ENCODE data around the gene KDM8.
A peak's percentile ranks its signal among the peaks of the same experiment; 100 is the strongest.

KDM8 gene

GRCh38 chr16:27223226-27223610, 19.9 kb downstream of the KDM8 start:
- no peak for DNase-seq (ENCODE audit: extremely low read depth, low read depth)
- TF ChIP-seq CTCF (IDR thresholded peaks at IDR 0.05; ENCODE audit: low read depth, low read length): peak; percentile 11

- DNase-seq (ENCODE audit: extremely low read depth, low read depth): no peak
- no peak for TF ChIP-seq CTCF (IDR thresholded peaks at IDR 0.05; ENCODE audit: low read depth, low read length)
These were observed 20.4 kb downstream of the KDM8 start for GRCh38 chr16:27223701-27224100.

DNA sequence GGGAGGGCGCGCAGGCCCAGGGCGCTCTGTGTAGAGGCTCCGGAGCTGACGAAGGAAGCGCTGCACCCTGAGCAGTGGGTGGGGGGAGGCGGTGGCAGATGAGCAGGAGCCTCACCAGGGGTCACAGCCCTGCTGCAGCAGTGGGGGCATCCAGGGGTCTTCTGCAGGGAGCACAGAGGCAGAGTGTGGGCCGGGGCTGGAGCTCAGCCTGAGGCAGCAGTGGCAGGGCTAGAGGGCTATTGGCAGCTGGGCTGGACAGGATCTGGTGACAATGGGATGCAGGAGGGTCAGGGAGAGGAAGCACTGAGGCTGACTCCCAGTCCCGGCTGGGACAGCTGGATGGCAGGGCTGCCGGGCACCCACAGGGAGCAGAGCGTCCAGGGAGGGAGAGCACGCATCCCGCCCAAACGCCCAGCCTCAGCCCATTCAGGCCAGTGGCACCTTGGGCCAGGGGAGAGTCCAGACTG, 21.0 kb downstream of the KDM8 start:
- no peak for TF ChIP-seq CTCF (IDR thresholded peaks at IDR 0.05; ENCODE audit: low read depth, low read length)
- no peak for DNase-seq (ENCODE audit: extremely low read depth, low read depth)

- no peak for DNase-seq (ENCODE audit: extremely low read depth, low read depth)
- TF ChIP-seq CTCF (IDR thresholded peaks at IDR 0.05; ENCODE audit: low read depth, low read length): no peak
These were observed 21.5 kb downstream of the KDM8 start for GRCh38 chr16:27224741-27225300.

- no peak for DNase-seq (ENCODE audit: extremely low read depth, low read depth)
- TF ChIP-seq CTCF (IDR thresholded peaks at IDR 0.05; ENCODE audit: low read depth, low read length): no peak
These were observed 22.4 kb downstream of the KDM8 start for GRCh38 chr16:27225536-27226360.

DNA sequence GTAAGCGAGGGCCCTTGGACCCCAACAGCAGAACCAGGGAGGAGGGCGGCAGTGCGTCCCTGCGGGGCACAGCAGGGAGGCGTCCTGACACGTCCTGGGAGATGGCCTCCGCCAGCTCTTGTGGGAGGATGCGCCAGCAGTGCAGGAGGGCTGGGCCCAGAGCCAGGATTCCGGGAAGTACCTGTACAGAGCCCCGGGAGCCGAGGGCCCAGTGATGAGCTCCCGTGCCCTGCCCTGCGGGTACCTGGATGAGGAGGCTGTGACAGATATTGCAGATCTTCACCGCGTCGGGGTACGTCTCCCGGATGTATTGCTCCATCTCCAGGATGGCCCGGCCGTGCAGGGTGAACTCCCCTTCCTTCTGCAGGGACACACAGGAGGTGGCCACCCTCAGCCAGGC, 23.1 kb downstream of the KDM8 start:
- DNase-seq (ENCODE audit: extremely low read depth, low read depth): no peak
- no peak for TF ChIP-seq CTCF (IDR thresholded peaks at IDR 0.05; ENCODE audit: low read depth, low read length)

DNA sequence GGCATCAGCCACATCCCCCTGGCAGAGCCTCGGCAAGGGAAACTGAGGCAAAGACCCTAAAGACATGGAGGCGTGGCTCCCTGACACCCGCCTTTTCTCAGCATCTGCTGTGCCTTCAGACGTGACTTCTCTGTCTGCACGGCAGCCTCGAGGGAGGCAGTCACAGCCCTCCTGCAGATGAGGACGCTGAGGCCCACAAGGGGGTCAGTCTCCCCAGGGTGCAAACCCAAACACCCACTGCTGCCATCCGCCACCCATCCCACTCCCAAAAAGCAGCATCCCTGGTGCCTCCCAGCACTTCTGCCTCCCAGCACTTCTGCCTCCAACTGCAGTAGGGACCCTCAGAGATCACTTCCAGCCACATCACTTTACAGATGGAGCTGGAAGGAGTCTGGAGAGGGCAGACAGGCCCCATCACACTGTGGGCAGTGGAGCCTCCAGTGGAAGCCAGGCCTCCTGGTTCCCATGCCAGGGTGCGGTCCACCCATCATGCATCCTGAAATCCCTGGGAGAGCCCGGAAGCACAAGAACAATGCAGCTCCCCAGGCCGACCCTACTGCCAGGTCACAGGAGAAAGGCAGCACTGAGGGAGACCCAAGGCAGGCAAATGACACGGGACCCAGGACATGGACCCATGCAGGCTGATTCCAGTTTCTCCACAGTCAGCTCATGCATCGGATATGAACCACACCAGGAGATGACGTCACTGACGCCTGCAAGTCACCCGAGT, 23.8 kb downstream of the KDM8 start:
- DNase-seq (ENCODE audit: extremely low read depth, low read depth): no peak
- no peak for TF ChIP-seq CTCF (IDR thresholded peaks at IDR 0.05; ENCODE audit: low read depth, low read length)

Data from AG09319 (cell line).